IPS-15b (cell line): ENCODE results near the gene RHBDD1.

Experiments used
- H3K27me3 ChIP-seq: one replicate; pipeline ENCODE4 v1.6.1; 2013; ENCODE audit warnings: low read length; ENCODE audit not compliant: control insufficient read depth, insufficient read depth
- H3K36me3 ChIP-seq: one replicate; pipeline ENCODE4 v1.6.1; 2013; ENCODE audit warnings: low read length; ENCODE audit not compliant: control insufficient read depth, insufficient read depth
- H3K4me1 ChIP-seq: one replicate; pipeline ENCODE4 v1.6.1; 2013; ENCODE audit warnings: mild to moderate bottlenecking, low read length; ENCODE audit not compliant: control insufficient read depth, insufficient read depth
- H3K4me3 ChIP-seq: one replicate; pipeline ENCODE4 v1.5.1; 2013; ENCODE audit warnings: low read depth, low read length
- H3K9ac ChIP-seq: one replicate; pipeline ENCODE4 v1.6.1; 2013; ENCODE audit warnings: low read depth, mild to moderate bottlenecking, low read length
- H3K9me3 ChIP-seq: one replicate; pipeline ENCODE4 v1.6.1; 2013; ENCODE audit warnings: mild to moderate bottlenecking, low read length; ENCODE audit not compliant: control insufficient read depth, insufficient read depth

RHBDD1 gene

GRCh38 chr2:226963528-226963927 is 127.7 kb downstream of the RHBDD1 start:
- Histone ChIP-seq H3K9ac (no peak overlapping the region), H3K36me3 (no peaks in the 10 kb centered on the region), H3K27me3 (no peaks in the 10 kb centered on the region), H3K9me3 (no peaks in the 10 kb centered on the region), H3K4me1 (no peaks in the 10 kb centered on the region), H3K4me3 (no peak overlapping the region)

GRCh38 chr2:226965376-226965775 is 129.5 kb downstream of the RHBDD1 start:
- Histone ChIP-seq H3K4me3 (no peak overlapping the region), H3K27me3 (no peaks in the 10 kb centered on the region), H3K9ac (no peak overlapping the region), H3K9me3 (no peaks in the 10 kb centered on the region), H3K4me1 (no peaks in the 10 kb centered on the region), H3K36me3 (no peaks in the 10 kb centered on the region)

GRCh38 chr2:226969417-226970080 is 133.7 kb downstream of the RHBDD1 start:
- H3K4me1 ChIP-seq, result no peaks in the 10 kb centered on the region
- H3K36me3 ChIP-seq, result no peaks in the 10 kb centered on the region
- no peak overlapping the region for H3K4me3 ChIP-seq
- no peak overlapping the region for H3K9ac ChIP-seq
- H3K9me3 ChIP-seq, result no peaks in the 10 kb centered on the region
- no peaks in the 10 kb centered on the region for H3K27me3 ChIP-seq

- no peak overlapping the region for H3K9ac ChIP-seq
- H3K36me3 ChIP-seq, result no peaks in the 10 kb centered on the region
- no peak overlapping the region for H3K4me3 ChIP-seq
- no peaks in the 10 kb centered on the region for H3K4me1 ChIP-seq
- no peaks in the 10 kb centered on the region for H3K9me3 ChIP-seq
- no peaks in the 10 kb centered on the region for H3K27me3 ChIP-seq
These were observed 134.5 kb downstream of the RHBDD1 start for GRCh38 chr2:226970362-226970761.

- no peaks in the 10 kb centered on the region for H3K36me3 ChIP-seq
- no peak overlapping the region for H3K9ac ChIP-seq
- H3K27me3 ChIP-seq, result no peaks in the 10 kb centered on the region
- H3K4me1 ChIP-seq, result no peaks in the 10 kb centered on the region
- H3K9me3 ChIP-seq, result no peaks in the 10 kb centered on the region
- H3K4me3 ChIP-seq, result no peak overlapping the region
These were observed 135.2 kb downstream of the RHBDD1 start for GRCh38 chr2:226971084-226971483.

- H3K4me3 ChIP-seq, result no peak overlapping the region
- no peaks in the 10 kb centered on the region for H3K36me3 ChIP-seq
- no peaks in the 10 kb centered on the region for H3K9me3 ChIP-seq
- H3K9ac ChIP-seq, result no peak overlapping the region
- no peaks in the 10 kb centered on the region for H3K4me1 ChIP-seq
- H3K27me3 ChIP-seq, result no peaks in the 10 kb centered on the region
These were observed 135.9 kb downstream of the RHBDD1 start for GRCh38 chr2:226971770-226972169.

- Histone ChIP-seq H3K4me3 (no peak overlapping the region), H3K36me3 (no peaks in the 10 kb centered on the region), H3K9ac (no peak overlapping the region), H3K9me3 (no peaks in the 10 kb centered on the region), H3K27me3 (no peaks in the 10 kb centered on the region), H3K4me1 (peaks cover 3% of the 10 kb centered on the region)
These were observed 138.0 kb downstream of the RHBDD1 start for GRCh38 chr2:226973816-226974215.

- Histone ChIP-seq H3K36me3 (no peaks in the 10 kb centered on the region), H3K4me3 (no peak overlapping the region), H3K9ac (no peak overlapping the region), H3K27me3 (no peaks in the 10 kb centered on the region), H3K9me3 (no peaks in the 10 kb centered on the region), H3K4me1 (peaks cover 3% of the 10 kb centered on the region)
These were observed 141.9 kb downstream of the RHBDD1 start for GRCh38 chr2:226977775-226978190.

- H3K9ac ChIP-seq, result no peak overlapping the region
- no peaks in the 10 kb centered on the region for H3K36me3 ChIP-seq
- H3K27me3 ChIP-seq, result no peaks in the 10 kb centered on the region
- no peak overlapping the region for H3K4me3 ChIP-seq
- peaks cover 3% of the 10 kb centered on the region for H3K4me1 ChIP-seq
- H3K9me3 ChIP-seq, result no peaks in the 10 kb centered on the region
These were observed 142.4 kb downstream of the RHBDD1 start for GRCh38 chr2:226978300-226978699.

- H3K27me3 ChIP-seq, result no peaks in the 10 kb centered on the region
- no peak overlapping the region for H3K9ac ChIP-seq
- H3K4me3 ChIP-seq, result no peak overlapping the region
- H3K36me3 ChIP-seq, result no peaks in the 10 kb centered on the region
- H3K4me1 ChIP-seq, result peaks cover 3% of the 10 kb centered on the region
- H3K9me3 ChIP-seq, result no peaks in the 10 kb centered on the region
These were observed 143.2 kb downstream of the RHBDD1 start for GRCh38 chr2:226979004-226979403.

- peaks cover 7% of the 10 kb centered on the region for H3K4me1 ChIP-seq
- no peak overlapping the region for H3K9ac ChIP-seq
- H3K4me3 ChIP-seq, result no peak overlapping the region
These were observed 146.0 kb downstream of the RHBDD1 start for GRCh38 chr2:226981791-226982326.

GRCh38 chr2:226983895-226984749 is 148.3 kb downstream of the RHBDD1 start:
- Histone ChIP-seq H3K36me3 (no peaks in the 10 kb centered on the region), H3K4me3 (no peak overlapping the region), H3K27me3 (no peaks in the 10 kb centered on the region), H3K9ac (no peak overlapping the region), H3K4me1 (peaks cover 6% of the 10 kb centered on the region), H3K9me3 (no peaks in the 10 kb centered on the region)

More at GRCh38 chr2:226981791-226982326, 146.0 kb downstream of the RHBDD1 start:
- H3K9me3 ChIP-seq, result no peaks in the 10 kb centered on the region
- H3K36me3 ChIP-seq, result no peaks in the 10 kb centered on the region
- H3K27me3 ChIP-seq, result no peaks in the 10 kb centered on the region
